K562 (cell line): ENCODE measurements around the gene NUP153. TPM values are rescaled to one million over a fixed set of nuclear protein-coding genes. Genes with fewer than 3 reads are reported as not detected.
"Not testable (repeated sequence)": the region's sequence is repeated elsewhere in the genome, so short reads cannot be mapped to it uniquely, and the experiment has no call there.

Source experiments
- ATAC-seq: fragments of 200-7000 bp; cut with Tn5 transposase; 3 replicates; pipeline ENCODE4 v1.9.1; 2020; ENCODE audit warnings: moderate library complexity
- BruUV-seq: library from RNA; stranded (reverse); fragments of 400-500 nt; replicated peaks from 2 replicates; lab custom pipeline; 2021; lab: Mats Ljungman, UMichigan
- CTCF ChIA-PET: fragments of 300-600 bp; formaldehyde crosslinking; extraction: SDS; loops from one replicate; lab custom pipeline; 2021; ENCODE audit warnings: low intra/inter-chr PET ratio; lab: Yijun Ruan, JAX
- POLR2A ChIA-PET: fragments of 300-600, 350-650 bp; sonication (Branson Sonifier 250); formaldehyde crosslinking; extraction: SDS; loops from one replicate; lab custom pipeline; 2021; ENCODE audit warnings: antibody characterized with exemption, inconsistent platforms; lab: Yijun Ruan, JAX
- DNase-seq, 4 experiments: peaks; one replicate each; pipeline versions ENCODE4 v3.0.0 to v3.0.0-alpha.2; 2011 to 2018; ENCODE audit warnings: low spot score in 3 of 4, mixed read lengths in 3 of 4; ENCODE audit errors: extremely low read depth in 1 of 4
- FAIRE-seq: peaks from 2 replicates; lab custom pipeline; 2011; peaks lifted over from hg19 to GRCh38; lab: Jason Lieb, UNC
- H2AFZ ChIP-seq: 2 replicates; pipeline ENCODE4 v1.6.0; 2011; ENCODE audit warnings: low read depth, low read length, control low read depth, inconsistent platforms
- H3K27ac ChIP-seq: fragments of 200-600 bp; 3 replicates; pipeline ENCODE4 v1.8.0; 2011; ENCODE audit warnings: low read depth, mild to moderate bottlenecking, control low read depth, inconsistent platforms, low read length, moderate library complexity, mixed read lengths; ENCODE audit errors: extremely low read depth
- H3K27me3 ChIP-seq, 2 experiments: fragments of 300-600 bp in 1 of 2; 2 replicates in 1 of 2; 3 replicates in 1 of 2; pipeline versions ENCODE4 v1.6.0 to v1.8.0; 2011; ENCODE audit warnings: inconsistent platforms in 2 of 2, low read length in 2 of 2, mild to moderate bottlenecking in 1 of 2, mixed read lengths in 1 of 2, moderate library complexity in 1 of 2; ENCODE audit not compliant: control insufficient read depth in 2 of 2, insufficient read depth in 2 of 2
- H3K36me3 ChIP-seq: fragments of 300-600 bp; 3 replicates; pipeline ENCODE4 v1.8.0; 2011; ENCODE audit warnings: mild to moderate bottlenecking, low read length, inconsistent platforms; ENCODE audit not compliant: control insufficient read depth, insufficient read depth
- H3K4me1 ChIP-seq, 2 experiments: fragments of 200-600 bp in 1 of 2; replicated peaks in 1 of 2; 2 replicates in 1 of 2; 3 replicates in 1 of 2; pipeline versions ENCODE4 v1.5.1 to v1.8.0; 2011; ENCODE audit warnings: inconsistent platforms in 2 of 2, low read length in 2 of 2, mild to moderate bottlenecking in 1 of 2, mixed read lengths in 1 of 2, moderate library complexity in 1 of 2; ENCODE audit not compliant: control insufficient read depth in 2 of 2, insufficient read depth in 2 of 2
- H3K4me2 ChIP-seq: 2 replicates; pipeline ENCODE4 v1.6.1; 2011; ENCODE audit warnings: low read length, control low read depth, inconsistent platforms, mixed read lengths; ENCODE audit not compliant: insufficient read depth
- H3K4me3 ChIP-seq: fragments of 200-600 bp; sonication (generic), shearing (Covaris generic); 2 replicates; pipeline ENCODE4 v1.5.1; 2016; ENCODE audit warnings: control low read depth, inconsistent platforms
- H3K79me2 ChIP-seq: fragments of 200-600 bp; 3 replicates; pipeline ENCODE4 v1.8.0; 2011; ENCODE audit warnings: low read length, inconsistent platforms; ENCODE audit not compliant: control insufficient read depth, insufficient read depth
- H3K9ac ChIP-seq, 2 experiments: 2 replicates each; pipeline versions ENCODE4 v1.6.0 to v1.6.1; 2011; ENCODE audit warnings: low read depth in 2 of 2, low read length in 2 of 2, control low read depth in 1 of 2, inconsistent platforms in 1 of 2, mild to moderate bottlenecking in 1 of 2, mixed read lengths in 1 of 2; ENCODE audit not compliant: insufficient read depth in 1 of 2
- H3K9me1 ChIP-seq: one replicate; pipeline ENCODE4 v1.6.0; 2011; ENCODE audit warnings: inconsistent platforms, mild to moderate bottlenecking, low read length, moderate library complexity; ENCODE audit not compliant: control insufficient read depth, insufficient read depth
- H3K9me3 ChIP-seq: replicated peaks from 2 replicates; pipeline ENCODE4 v1.5.1; 2011; ENCODE audit warnings: low read depth, low read length, inconsistent platforms; ENCODE audit not compliant: control insufficient read depth, insufficient read depth
- H4K20me1 ChIP-seq: replicated peaks from 2 replicates; pipeline ENCODE4 v1.6.1; 2011; ENCODE audit warnings: low read length, inconsistent platforms, mixed read lengths; ENCODE audit not compliant: control insufficient read depth, insufficient read depth
- CEBPB ChIP-seq: fragments of 450-650 bp; IDR thresholded peaks from 2 replicates; pipeline ENCODE4 v1.6.1; 2016; ENCODE audit warnings: missing genetic modification characterization, missing compliant biosample characterization
- EZH2 ChIP-seq: IDR thresholded peaks from 2 replicates; pipeline ENCODE4 v1.6.1; 2012; ENCODE audit warnings: low read depth, mild to moderate bottlenecking, inconsistent platforms, low read length, borderline replicate concordance
- HDAC3 ChIP-seq: fragments of 450-650 bp; IDR thresholded peaks from 2 replicates; pipeline ENCODE4 v1.6.1; 2018; ENCODE audit warnings: borderline replicate concordance, mild to moderate bottlenecking, moderate library complexity; ENCODE audit not compliant: partially characterized antibody
- HDGF ChIP-seq: fragments of 450-650 bp; IDR thresholded peaks from 2 replicates; pipeline ENCODE4 v1.6.1; 2016
- HMBOX1 ChIP-seq: sonication (generic); IDR thresholded peaks from 2 replicates; pipeline ENCODE4 v1.6.1; 2016
- HNRNPL ChIP-seq: fragments of 200-400 bp; formaldehyde crosslinking; IDR thresholded peaks from 2 replicates; pipeline ENCODE4 v1.6.1; 2017; ENCODE audit warnings: low read depth, mild to moderate bottlenecking, low read length
- MIER1 ChIP-seq: fragments of 450-650 bp; IDR thresholded peaks from 2 replicates; pipeline ENCODE4 v1.6.1; 2016; ENCODE audit warnings: antibody characterized with exemption, mild to moderate bottlenecking, low read depth
- RBM25 ChIP-seq: fragments of 200-400 bp; formaldehyde crosslinking; IDR thresholded peaks from 2 replicates; pipeline ENCODE4 v1.6.1; 2018; ENCODE audit warnings: low read length, low read depth, moderate library complexity; ENCODE audit not compliant: severe bottlenecking
- ZBTB11 ChIP-seq, 3 experiments: fragments of 200-800 bp in 1 of 3; fragments of 250-450 bp in 1 of 3; fragments of 450-650 bp in 1 of 3; sonication (Bioruptor Pico) in 1 of 3; sonication (Bioruptor generic) in 1 of 3; formaldehyde crosslinking in 1 of 3; IDR thresholded peaks; 2 replicates each; pipeline versions ENCODE4 v1.6.1 to v1.8.0; 2016 to 2022; ENCODE audit warnings: mild to moderate bottlenecking in 2 of 3, missing genetic modification characterization in 2 of 3, missing compliant biosample characterization in 1 of 3, moderate library complexity in 1 of 3
- WGBS: fragments of 100-300 bp; shearing (Covaris generic); methylation state at CpG from one replicate; pipeline ENCODE4 v1.1.6; 2016; ENCODE audit warnings: low coverage, mixed read lengths; ENCODE audit not compliant: insufficient coverage; ENCODE audit errors: missing lambda C conversion rate; 5-methylcytosine and 5-hydroxymethylcytosine counted together
- in situ Hi-C: fragments of 300-500 bp; cut with MboI; formaldehyde crosslinking; loops from 4 replicates; pipeline ENCODE4 v1.15.0; 2018; ENCODE audit warnings: inconsistent platforms, mixed read lengths
- intact Hi-C: fragments of 100-400 bp; cut with micrococcal nuclease; formaldehyde crosslinking; loops from 2 replicates; pipeline ENCODE4 v1.14.2; 2022
- polyA plus RNA-seq, 8 experiments: library from polyadenylated mRNA; depleted of rRNA in 4 of 8; stranded (reverse) in 5 of 8; unstranded in 3 of 8; fragments of >200 nt; fragmentation: Nextera tagmentation in 2 of 8; fragmentation: Illumina TruSeq in 1 of 8; extraction: Ambion mirVana in 2 of 8; extraction: Trizol in 1 of 8; gene quantifications; 2 replicates each; pipeline versions ENCODE4 v1.2.1 to v1.2.3, GENCODE V29; 2011 to 2014; ENCODE audit warnings: inconsistent platforms in 1 of 8, missing spikeins in 1 of 8
- total RNA-seq, 7 experiments: library from RNA; depleted of rRNA in 6 of 7; stranded (reverse); fragments of >200 nt in 6 of 7; fragmentation: Illumina TruSeq in 2 of 7; extraction: Trizol in 2 of 7; gene quantifications; 2 replicates each; pipeline versions ENCODE4 v1.2.1 to v1.2.3, GENCODE V29; 2011 to 2021; ENCODE audit warnings: low replicate concordance in 1 of 7

The NUP153 gene
- total and polyA plus RNA-seq, 9 of the 15 experiments (the other 6 are each of a cell fraction or from before 2014, with no cell fraction given) = 21.9 to 110 (median 84.8) TPM

GRCh38 chr6:17708035-17708434 is 1.3 kb upstream of the NUP153 start:
- POLR2A ChIA-PET = interaction anchor here (1.0 to 10.2 kb wide), 5 partner anchors 11 to 48 kb away, joined by 3 to 164 read pairs (median 10); no protein-coding TSS in a partner anchor
- not testable (repeated sequence) for BruUV-seq, ATAC-seq

GRCh38 chr6:17707371-17707651 is 586 bp upstream of the NUP153 start:
- intact Hi-C loops = loop anchor here (2.0 to 10.0 kb wide), 4 partner anchors 107 to 555 kb away; partner anchors contain the start of genes DEK, FAM8A1, KDM1B and KIF13A
- TF ChIP-seq MIER1 = 0 out of 2 replicates have a peak, but pooled peaks have one; percentile 48
- TF ChIP-seq RBM25 = peak; percentile 87
- TF ChIP-seq HDGF = peak; percentile 71; the same call in 1 of the 2 replicates
- TF ChIP-seq HNRNPL = no peak
- TF ChIP-seq HDAC3 = peak; percentile 5
- TF ChIP-seq ZBTB11 (CRISPR knock-in tag; IDR thresholded peaks at IDR 0.05) = peak in 1 of 3 experiments; percentile 92; a peak in 1 of 6 replicates
- TF ChIP-seq EZH2 = no peak

More at GRCh38 chr6:17708035-17708434, 1.3 kb upstream of the NUP153 start:
- H3K27me3 ChIP-seq, CTCF ChIA-PET, H3K9ac ChIP-seq, H3K9me1 ChIP-seq, H3K9me3 ChIP-seq, H3K36me3 ChIP-seq, FAIRE-seq, H2AFZ ChIP-seq: not testable (repeated sequence)
- intact Hi-C loops = loop anchor here (5.0 to 10.0 kb wide), 3 partner anchors 277 to 554 kb away; partner anchors contain the start of genes DEK, KDM1B, KIF13A and TPMT
- peaks cover 16% of the 10 kb centered on the region in 2 experiments; a peak in 4 of 5 replicates for H3K4me1 ChIP-seq
- peak; percentile 21; the same call in 1 of the 2 replicates for TF ChIP-seq CEBPB (tag)
- TF ChIP-seq HMBOX1 = peak; percentile 62; the same call in 1 of the 2 replicates
- TF ChIP-seq, all 486 proteins: peak for 2; not testable (repeated sequence) for 484
- H3K27ac ChIP-seq, DNase-seq, H4K20me1 ChIP-seq, in situ Hi-C loops, H3K4me3 ChIP-seq, H3K4me2 ChIP-seq: not testable (repeated sequence)
- H3K79me2 ChIP-seq = peaks cover 37% of the 10 kb centered on the region
- WGBS = 65% methylated on average over 11 of the region's 12 CpGs

More at GRCh38 chr6:17707371-17707651, 586 bp upstream of the NUP153 start:
- no peaks in the 10 kb centered on the region for H3K9me3 ChIP-seq
- peak overlapping the region; percentile 90 for H3K4me2 ChIP-seq
- no peaks in the 10 kb centered on the region for H3K9me1 ChIP-seq
- H2AFZ ChIP-seq = peak overlapping the region; percentile 95
- H3K79me2 ChIP-seq = peaks cover 44% of the 10 kb centered on the region
- in situ Hi-C loops = no loop called here
- peak overlapping the region in 1 of 2 experiments; percentile 99; a peak in 2 of 4 replicates for H3K9ac ChIP-seq
- POLR2A ChIA-PET = interaction anchor here (0.7 to 10.2 kb wide), 11 partner anchors 8 to 67 kb away, joined by 3 to 164 read pairs (median 7); no protein-coding TSS in a partner anchor
- peak overlapping the region; percentile 98 for H3K27ac ChIP-seq
- DNase-seq = peak in 1 of 4 experiments; percentile 30
- H3K27me3 ChIP-seq = no peaks in the 10 kb centered on the region
- FAIRE-seq = no peak
- H4K20me1 ChIP-seq = no peaks in the 10 kb centered on the region
- H3K4me1 ChIP-seq = peaks cover 14 to 18% of the 10 kb centered on the region in 2 experiments
- WGBS = 11% methylated on average over 5 of the region's 5 CpGs
- CTCF ChIA-PET = no interaction called here
- BruUV-seq = no TSS peak
- peak overlapping the region; percentile 80 for H3K4me3 ChIP-seq
- ATAC-seq = no peak
- 0 out of 3 replicates have a peak, but pooled peaks cover 2% of the 10 kb centered on the region for H3K36me3 ChIP-seq
